ENCODE measurements around the gene MIF4GD.

DNA sequence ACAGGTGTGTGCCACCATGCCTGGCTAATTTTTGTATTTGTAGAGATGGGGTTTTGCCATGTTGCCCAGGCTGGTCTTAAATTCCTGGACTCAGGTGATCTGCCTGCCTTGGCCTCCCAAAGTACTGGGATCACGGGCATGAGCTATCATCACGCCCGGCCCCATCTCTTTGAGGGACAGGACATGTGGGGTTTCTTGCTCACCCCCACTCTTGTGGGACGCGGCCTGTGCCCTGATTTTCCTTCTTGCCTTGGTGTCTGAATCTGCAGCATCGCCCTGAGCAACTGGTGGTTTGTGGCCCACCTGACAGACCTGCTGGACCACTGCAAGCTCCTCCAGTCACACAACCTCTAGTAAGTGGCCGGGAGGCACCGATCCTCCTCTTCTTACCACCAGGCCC, 40.0 kb downstream of the MIF4GD start:
- TF ChIP-seq CREM (CRISPR knock-in tag; IDR thresholded peaks at IDR 0.05) = no peak
- TF ChIP-seq, protein P1, sequence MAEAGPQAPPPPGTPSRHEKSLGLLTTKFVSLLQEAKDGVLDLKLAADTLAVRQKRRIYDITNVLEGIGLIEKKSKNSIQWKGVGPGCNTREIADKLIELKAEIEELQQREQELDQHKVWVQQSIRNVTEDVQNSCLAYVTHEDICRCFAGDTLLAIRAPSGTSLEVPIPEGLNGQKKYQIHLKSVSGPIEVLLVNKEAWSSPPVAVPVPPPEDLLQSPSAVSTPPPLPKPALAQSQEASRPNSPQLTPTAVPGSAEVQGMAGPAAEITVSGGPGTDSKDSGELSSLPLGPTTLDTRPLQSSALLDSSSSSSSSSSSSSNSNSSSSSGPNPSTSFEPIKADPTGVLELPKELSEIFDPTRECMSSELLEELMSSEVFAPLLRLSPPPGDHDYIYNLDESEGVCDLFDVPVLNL (CRISPR knock-in tag; IDR thresholded peaks at IDR 0.05; ENCODE audit: borderline replicate concordance, low read depth) = no peak
- TF ChIP-seq, protein P2, sequence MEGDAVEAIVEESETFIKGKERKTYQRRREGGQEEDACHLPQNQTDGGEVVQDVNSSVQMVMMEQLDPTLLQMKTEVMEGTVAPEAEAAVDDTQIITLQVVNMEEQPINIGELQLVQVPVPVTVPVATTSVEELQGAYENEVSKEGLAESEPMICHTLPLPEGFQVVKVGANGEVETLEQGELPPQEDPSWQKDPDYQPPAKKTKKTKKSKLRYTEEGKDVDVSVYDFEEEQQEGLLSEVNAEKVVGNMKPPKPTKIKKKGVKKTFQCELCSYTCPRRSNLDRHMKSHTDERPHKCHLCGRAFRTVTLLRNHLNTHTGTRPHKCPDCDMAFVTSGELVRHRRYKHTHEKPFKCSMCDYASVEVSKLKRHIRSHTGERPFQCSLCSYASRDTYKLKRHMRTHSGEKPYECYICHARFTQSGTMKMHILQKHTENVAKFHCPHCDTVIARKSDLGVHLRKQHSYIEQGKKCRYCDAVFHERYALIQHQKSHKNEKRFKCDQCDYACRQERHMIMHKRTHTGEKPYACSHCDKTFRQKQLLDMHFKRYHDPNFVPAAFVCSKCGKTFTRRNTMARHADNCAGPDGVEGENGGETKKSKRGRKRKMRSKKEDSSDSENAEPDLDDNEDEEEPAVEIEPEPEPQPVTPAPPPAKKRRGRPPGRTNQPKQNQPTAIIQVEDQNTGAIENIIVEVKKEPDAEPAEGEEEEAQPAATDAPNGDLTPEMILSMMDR (IDR thresholded peaks at IDR 0.05) = no peak
